HG03558 (cell line): Measurements from ENCODE around the gene TGFBR3.

Experiments
- ATAC-seq: cut with Tn5 transposase; IDR thresholded peaks from one replicate; pipeline ENCODE4 v1.9.1; 2021; ENCODE audit warnings: moderate number of reproducible peaks; ENCODE audit not compliant: unreplicated experiment; ENCODE audit errors: extremely low read depth

The TGFBR3 gene

DNA sequence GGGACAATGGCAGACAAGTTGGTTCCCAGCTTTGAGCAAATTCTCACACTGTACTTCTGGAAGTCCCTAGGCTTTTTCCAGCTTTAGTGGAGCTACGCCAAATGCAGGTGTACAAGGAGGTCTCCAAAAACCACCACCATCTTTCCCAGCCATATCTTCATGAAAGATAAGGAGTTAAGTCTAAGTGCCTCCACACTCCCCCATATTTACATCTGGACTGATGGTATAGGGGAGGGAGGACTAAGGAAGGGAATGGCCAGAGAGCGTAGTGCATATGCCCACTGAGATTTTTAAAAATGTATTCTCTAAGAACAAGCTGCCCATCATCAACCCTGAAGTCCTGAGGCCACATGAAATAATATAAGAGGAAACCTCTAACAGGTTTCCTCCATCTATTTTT, 161.3 kb downstream of the TGFBR3 start:
- ATAC-seq = no peak

GRCh38 chr1:91724231-91724630, 161.7 kb downstream of the TGFBR3 start:
- ATAC-seq = no peak

GRCh38 chr1:91720044-91720443, 165.9 kb downstream of the TGFBR3 start:
- no peak for ATAC-seq

DNA sequence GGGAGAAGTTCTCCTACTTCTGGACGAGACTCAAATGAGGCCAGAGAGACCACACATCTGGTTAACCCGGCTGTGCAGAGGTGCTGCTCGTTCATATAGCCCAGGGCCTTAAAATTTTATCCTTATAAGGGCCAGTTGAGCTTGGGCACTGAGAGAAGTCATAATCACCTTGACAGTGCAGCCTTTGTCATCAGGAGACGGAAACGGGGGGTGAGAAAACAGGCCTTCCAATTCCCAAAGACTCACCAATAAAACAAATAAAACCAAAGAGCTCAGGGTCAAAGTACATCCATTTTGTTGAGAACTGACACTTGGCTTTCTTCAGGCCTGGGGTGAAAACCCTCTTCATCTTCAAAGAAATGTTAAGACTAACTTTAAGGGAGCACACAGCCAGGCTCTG, 167.1 kb downstream of the TGFBR3 start:
- ATAC-seq = no peak

DNA sequence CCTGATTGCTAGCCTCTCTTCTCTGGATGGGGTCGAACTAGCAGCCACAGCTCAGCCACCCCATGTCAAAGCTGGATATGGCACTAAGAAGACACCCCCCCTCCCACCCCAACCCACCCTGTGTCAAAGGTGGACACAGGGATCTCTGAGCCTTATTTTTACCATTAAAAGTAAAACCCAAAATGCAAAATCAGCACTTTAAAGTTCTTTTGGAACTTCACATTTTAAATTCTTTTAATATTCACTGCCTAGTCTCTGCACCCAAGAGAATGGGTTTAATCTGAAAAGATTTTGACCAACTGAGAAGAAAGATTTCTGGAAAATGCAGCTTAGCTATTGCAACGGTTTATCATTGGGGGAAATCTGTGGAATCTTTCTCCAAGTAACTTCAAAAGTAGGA, 167.6 kb downstream of the TGFBR3 start:
- ATAC-seq = no peak

DNA sequence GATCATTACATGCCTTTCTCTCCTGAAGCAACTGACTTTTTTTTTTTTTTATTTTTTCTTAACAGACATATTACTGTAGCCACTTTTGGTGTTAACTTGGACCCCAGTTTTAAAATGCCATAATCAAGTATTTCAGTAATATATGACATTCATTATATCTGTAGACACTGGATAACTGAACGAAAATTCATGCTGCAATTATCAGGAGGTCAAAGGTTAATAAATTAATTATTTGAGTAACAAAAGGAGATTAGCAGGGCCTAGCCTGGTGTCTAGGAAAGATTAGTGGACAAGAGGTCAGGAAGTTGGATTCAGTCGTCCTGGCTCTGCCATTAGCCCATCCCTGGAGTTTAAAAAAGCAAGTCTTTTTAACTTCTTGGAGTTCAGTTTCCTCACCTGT, 168.1 kb downstream of the TGFBR3 start:
- ATAC-seq = no peak

- ATAC-seq = no peak
Observed at GRCh38 chr1:91716339-91716738, 169.6 kb downstream of the TGFBR3 start.

DNA sequence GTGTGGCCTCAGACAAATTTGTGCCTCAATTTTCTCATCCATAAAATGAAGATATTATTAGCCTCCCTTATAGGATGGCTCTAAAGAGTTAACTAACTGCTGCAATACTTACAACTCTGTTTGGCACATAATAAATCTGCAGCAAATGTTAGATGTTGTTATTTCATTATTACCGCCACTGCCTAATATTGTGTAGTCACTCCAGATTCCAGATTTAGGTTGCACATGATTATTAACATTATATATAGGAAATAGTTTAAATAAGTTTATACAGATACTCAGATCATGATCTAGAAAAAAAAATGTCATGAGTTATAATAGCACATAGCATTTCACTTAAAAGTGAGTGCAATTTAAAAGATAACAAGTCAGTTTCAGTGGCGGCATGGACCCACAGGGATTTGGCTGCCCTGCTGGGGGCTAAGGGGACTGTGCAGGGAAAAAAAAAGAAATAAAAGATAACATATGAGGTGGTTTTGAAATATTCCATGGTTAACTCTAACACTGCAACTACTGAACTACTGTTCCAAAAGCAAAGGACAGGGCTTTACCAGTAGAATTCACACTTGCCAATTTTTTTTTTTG, 170.4 kb downstream of the TGFBR3 start:
- ATAC-seq = no peak

DNA sequence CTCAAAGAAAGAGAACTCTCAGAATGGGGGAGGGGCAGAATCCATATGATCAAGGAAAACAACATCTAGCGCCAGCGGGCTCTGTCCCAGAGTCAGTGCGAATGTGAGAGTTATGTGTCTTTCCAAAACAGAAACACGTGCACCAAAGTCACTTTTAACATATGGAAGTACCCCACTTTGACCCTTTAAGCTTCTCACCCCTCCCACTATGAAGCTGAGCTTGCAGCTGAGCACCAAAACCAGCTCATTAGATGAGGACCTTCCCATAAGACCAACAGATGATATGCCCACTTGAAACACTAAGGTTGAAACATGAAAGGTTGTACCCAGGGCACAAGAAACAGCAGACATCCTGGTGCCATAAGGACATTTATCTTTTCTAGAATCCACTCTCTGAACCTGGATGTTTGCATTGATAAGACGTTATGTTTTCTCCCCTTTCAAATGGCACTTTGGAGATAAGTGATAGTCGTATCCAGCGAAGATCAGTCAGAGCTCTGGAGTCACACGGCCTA, 171.0 kb downstream of the TGFBR3 start:
- no peak for ATAC-seq

GRCh38 chr1:91712981-91713841, 172.7 kb downstream of the TGFBR3 start:
- peak; percentile 60 for ATAC-seq

- no peak for ATAC-seq
Observed at GRCh38 chr1:91712393-91712792, 173.6 kb downstream of the TGFBR3 start.

- no peak for ATAC-seq
Observed at GRCh38 chr1:91711504-91712247, 174.3 kb downstream of the TGFBR3 start.

DNA sequence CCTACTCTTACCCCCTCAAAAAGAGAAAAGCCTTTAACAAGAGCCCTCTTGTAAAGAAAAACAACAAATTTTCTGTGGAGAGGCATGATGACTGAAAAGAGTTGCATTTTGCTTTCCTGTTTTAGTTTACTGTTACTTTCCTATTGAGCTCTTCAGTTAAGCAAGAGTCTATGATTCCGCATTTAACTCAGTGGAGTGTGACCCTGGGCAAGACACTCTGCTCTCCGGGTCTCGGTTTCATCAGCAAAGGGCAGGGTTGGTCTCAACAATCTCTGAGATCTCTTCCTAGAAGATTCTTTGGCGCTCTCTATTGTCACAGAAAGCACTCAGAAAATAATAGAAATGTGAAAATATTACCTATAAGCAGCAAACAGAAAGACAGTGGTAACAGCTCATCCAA, 175.7 kb downstream of the TGFBR3 start:
- ATAC-seq = no peak

DNA sequence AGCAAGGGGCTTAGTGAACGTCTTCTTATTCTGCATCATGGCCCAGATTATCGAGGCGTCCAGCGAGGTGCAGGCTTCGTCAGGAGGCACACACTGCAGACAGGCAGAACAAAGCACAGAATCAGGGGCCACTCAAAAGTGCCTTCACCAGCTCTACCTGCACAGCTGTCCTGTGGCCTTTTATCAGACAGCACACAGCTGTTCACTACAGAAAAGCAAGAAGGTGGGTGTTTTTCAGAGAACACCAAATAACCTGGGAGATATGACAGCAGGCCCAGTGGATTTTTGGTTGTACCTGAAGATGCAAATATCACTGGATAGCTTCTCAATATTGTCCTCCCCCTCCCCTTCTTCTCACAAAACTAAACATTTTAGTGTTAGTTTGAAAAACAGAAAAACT, 177.3 kb downstream of the TGFBR3 start:
- ATAC-seq = no peak

DNA sequence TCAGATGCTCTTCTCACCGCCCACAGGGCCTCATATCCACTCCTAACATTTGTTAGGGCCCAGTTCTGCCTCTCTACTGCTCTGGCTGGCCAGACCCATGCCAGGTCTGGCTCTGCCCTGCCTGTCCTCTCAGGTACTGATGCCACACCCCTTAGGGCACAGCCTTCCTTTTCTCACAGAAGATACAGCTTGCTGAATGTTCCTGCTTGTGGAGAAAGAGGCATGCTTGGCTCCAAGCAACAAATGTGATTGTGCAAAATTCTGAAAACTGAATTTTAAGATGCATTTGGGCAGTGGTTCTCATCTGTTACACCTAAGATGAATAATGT, 178.1 kb downstream of the TGFBR3 start:
- ATAC-seq = no peak

GRCh38 chr1:91707114-91707889, 178.6 kb downstream of the TGFBR3 start:
- ATAC-seq = no peak

- ATAC-seq = no peak
Observed at GRCh38 chr1:91706140-91706957, 179.6 kb downstream of the TGFBR3 start.

GRCh38 chr1:91704746-91705145, 181.2 kb downstream of the TGFBR3 start:
- no peak for ATAC-seq

DNA sequence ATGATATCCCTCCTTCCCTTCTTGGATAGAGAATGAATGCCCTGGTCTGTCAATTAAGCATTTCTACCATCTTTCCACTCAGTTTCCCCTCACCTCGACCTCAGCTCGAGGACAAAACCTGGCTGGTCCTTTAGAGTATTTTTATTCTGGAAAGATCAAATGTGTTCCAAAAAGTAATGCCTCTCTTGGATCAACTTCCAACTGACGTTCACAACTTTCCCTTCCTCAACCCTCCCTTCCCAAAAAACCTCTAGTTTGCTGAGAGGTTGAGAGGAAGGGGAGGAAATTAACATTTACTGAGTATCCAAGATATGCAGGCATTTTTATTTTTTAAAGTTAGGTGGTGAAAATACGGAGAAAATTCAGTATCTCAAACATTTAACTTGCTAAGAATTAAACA, 182.9 kb downstream of the TGFBR3 start:
- ATAC-seq = no peak

DNA sequence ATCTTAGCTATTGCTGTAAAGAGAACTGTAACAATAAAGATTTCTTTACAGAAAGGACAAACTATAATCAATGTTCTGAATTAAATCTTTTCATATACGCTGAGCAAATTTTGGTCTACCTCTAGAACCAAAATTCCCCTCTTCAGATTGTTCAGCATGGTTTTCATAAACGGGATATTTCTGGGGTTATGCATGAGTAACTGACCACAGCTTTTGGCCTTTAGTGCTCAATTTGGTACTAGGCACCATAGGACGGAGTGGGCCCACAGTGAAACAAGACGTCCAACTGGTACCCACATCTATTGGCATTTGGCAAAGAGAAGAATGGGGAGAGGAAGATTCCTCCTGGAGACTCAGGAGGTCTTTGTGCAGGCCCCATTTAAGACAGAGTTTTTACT, 184.5 kb downstream of the TGFBR3 start:
- ATAC-seq = no peak
